Fibroblast of lung (primary cell): ENCODE data around the gene DONSON. TPM values are rescaled to one million over a fixed set of nuclear protein-coding genes. Genes with fewer than 3 reads are reported as not detected.

ENCODE experiments used
- DNase-seq, 2 donors: peaks; one replicate each; pipeline versions ENCODE4 v3.0.0 to v3.0.0-alpha.2; 2010; ENCODE audit warnings: low read depth in 2 of 2
- H2AFZ ChIP-seq: 2 replicates; pipeline ENCODE4 v1.5.1; 2012; ENCODE audit warnings: low read length, control low read depth, inconsistent platforms
- H3K27ac ChIP-seq: 2 replicates; pipeline ENCODE4 v1.5.1; 2011; ENCODE audit warnings: low read length, control low read depth; ENCODE audit not compliant: insufficient read depth
- H3K27me3 ChIP-seq: 2 replicates; pipeline ENCODE4 v1.5.1; 2011; ENCODE audit warnings: mild to moderate bottlenecking, low read length; ENCODE audit not compliant: control insufficient read depth, insufficient read depth
- H3K36me3 ChIP-seq: 2 replicates; pipeline ENCODE4 v1.5.1; 2011; ENCODE audit warnings: low read length; ENCODE audit not compliant: control insufficient read depth, insufficient read depth
- H3K4me1 ChIP-seq: 2 replicates; pipeline ENCODE4 v1.5.1; 2011; ENCODE audit warnings: low read length; ENCODE audit not compliant: control insufficient read depth, insufficient read depth; ENCODE audit errors: extremely low read depth
- H3K4me2 ChIP-seq: 2 replicates; pipeline ENCODE4 v1.5.1; 2011; ENCODE audit warnings: low read length, control low read depth; ENCODE audit not compliant: insufficient read depth; ENCODE audit errors: extremely low read depth
- H3K4me3 ChIP-seq, 4 experiments: fragments of 200-600 bp in 1 of 4; sonication (generic) in 1 of 4; replicated peaks in 1 of 4; 2 replicates each; pipeline ENCODE4 v1.5.1; 2011 to 2016; ENCODE audit warnings: low read length in 4 of 4, low read depth in 3 of 4, mild to moderate bottlenecking in 3 of 4, control low read depth in 2 of 4, inconsistent platforms in 1 of 4, mixed read lengths in 1 of 4; ENCODE audit not compliant: insufficient read depth in 1 of 4; ENCODE audit errors: control extremely low read depth in 1 of 4
- H3K79me2 ChIP-seq: 2 replicates; pipeline ENCODE4 v1.5.1; 2012; ENCODE audit warnings: mild to moderate bottlenecking, low read length, inconsistent platforms; ENCODE audit not compliant: control insufficient read depth, insufficient read depth
- H3K9ac ChIP-seq: 2 replicates; pipeline ENCODE4 v1.5.1; 2011; ENCODE audit warnings: mild to moderate bottlenecking, low read length, control low read depth; ENCODE audit not compliant: insufficient read depth
- H3K9me3 ChIP-seq: 2 replicates; pipeline ENCODE4 v1.5.1; 2012; ENCODE audit warnings: low read depth, low read length; ENCODE audit not compliant: control insufficient read depth, insufficient read depth
- H4K20me1 ChIP-seq: 2 replicates; pipeline ENCODE4 v1.5.1; 2011; ENCODE audit warnings: low read length; ENCODE audit not compliant: control insufficient read depth, insufficient read depth; ENCODE audit errors: extremely low read depth
- CTCF ChIP-seq, 2 donors: IDR thresholded peaks in 1 of 2; conservative IDR thresholded peaks in 1 of 2; 1 replicate in 1 of 2; 2 replicates in 1 of 2; pipeline ENCODE4 v1.5.1; 2011 to 2012; ENCODE audit warnings: low read length in 2 of 2, control low read depth in 1 of 2, inconsistent platforms in 1 of 2, low read depth in 1 of 2, mild to moderate bottlenecking in 1 of 2
- EZH2 ChIP-seq: IDR thresholded peaks from 2 replicates; pipeline ENCODE4 v1.5.1; 2012; ENCODE audit warnings: low read length, control low read depth, mild to moderate bottlenecking; ENCODE audit errors: missing control alignments
- polyA plus RNA-seq, 2 donors: library from polyadenylated mRNA; depleted of rRNA in 1 of 2; stranded (reverse) in 1 of 2; unstranded in 1 of 2; fragments of >200 nt; gene quantifications; 2 replicates each; pipeline ENCODE4 v1.2.1, GENCODE V29; 2011 to 2012; ENCODE audit warnings: missing spikeins in 1 of 2
- total RNA-seq: library from RNA; depleted of rRNA; stranded (reverse); fragments of >200 nt; gene quantifications from 2 replicates; pipeline ENCODE4 v1.2.1, GENCODE V29; 2014

DONSON gene
- total and polyA plus RNA-seq, 2 donors (not counting 1 experiment from before 2014, with no cell fraction given), result 14.7 to 23.6 TPM

DNA sequence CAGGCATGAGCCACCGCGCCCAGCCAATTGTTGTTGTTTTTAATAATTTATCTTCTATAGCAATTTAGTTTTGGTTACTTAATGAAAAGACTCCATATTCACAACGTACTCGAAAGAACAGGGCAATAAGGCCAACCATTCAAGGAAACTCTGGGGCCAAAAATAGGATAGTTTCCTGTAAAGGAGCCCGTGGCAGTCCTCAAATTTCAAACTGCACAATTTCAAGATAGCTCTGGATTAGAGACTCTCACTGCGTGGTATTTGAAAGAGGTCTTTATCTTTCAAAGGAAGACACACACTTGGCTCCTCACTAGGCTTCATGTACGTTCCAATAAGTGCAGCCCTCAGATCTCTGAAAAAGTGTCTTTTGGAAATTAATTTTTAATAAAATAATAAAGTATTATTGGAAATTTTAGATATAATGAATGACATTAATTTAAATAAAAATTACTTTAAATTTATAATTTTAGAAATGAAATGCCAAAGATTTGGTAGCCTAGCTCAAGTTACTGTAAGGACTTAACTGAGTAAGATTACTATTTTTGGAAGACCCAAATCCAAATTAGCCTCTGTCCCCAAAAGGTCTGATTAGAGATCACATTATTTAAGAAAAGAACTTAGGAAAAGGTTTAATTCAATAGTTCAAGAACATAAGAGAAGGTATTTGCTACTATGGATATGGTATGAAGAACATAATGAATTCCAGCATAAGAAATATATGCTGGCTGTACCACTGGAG, 22.7 kb upstream of the DONSON start:
- Histone ChIP-seq H2AFZ (no peak overlapping the region), H3K9ac (no peak overlapping the region), H3K27me3 (no peaks in the 10 kb centered on the region), H4K20me1 (no peaks in the 10 kb centered on the region), H3K36me3 (no peaks in the 10 kb centered on the region), H3K4me2 (no peak overlapping the region), H3K27ac (no peak overlapping the region), H3K4me3 (no peak overlapping the region), H3K9me3 (no peaks in the 10 kb centered on the region), H3K79me2 (no peaks in the 10 kb centered on the region), H3K4me1 (no peaks in the 10 kb centered on the region)
- DNase-seq, result no peak
- TF ChIP-seq CTCF (conservative IDR thresholded peaks at IDR 0.05 in 1 of 2, IDR thresholded peaks at IDR 0.05 in 1 of 2; ENCODE audit: low read depth in 1 of 2, low read length in 2 of 2) (no peak), EZH2 (no peak)

DNA sequence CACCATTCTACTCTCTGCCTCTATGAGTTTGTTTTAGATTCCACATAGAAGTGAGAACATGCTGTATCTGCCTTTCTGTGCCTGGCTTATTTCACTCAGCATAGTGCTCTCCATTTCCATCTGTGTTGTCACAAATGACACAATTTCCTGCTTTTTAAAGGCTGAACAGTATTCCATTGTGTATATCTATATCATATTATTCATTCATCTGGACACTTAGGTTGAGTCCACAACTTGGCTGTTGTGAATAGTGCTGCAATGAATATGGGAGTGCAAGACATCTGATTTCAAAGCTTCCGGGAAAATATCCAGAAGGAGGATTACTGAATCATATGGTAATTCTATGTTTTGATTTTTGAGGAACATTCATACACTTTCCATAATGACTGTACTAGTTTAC, 20.1 kb upstream of the DONSON start:
- no peak overlapping the region for H3K27ac ChIP-seq
- H3K79me2 ChIP-seq, result no peaks in the 10 kb centered on the region
- H3K27me3 ChIP-seq, result no peaks in the 10 kb centered on the region
- H3K36me3 ChIP-seq, result no peaks in the 10 kb centered on the region
- no peaks in the 10 kb centered on the region for H4K20me1 ChIP-seq
- no peaks in the 10 kb centered on the region for H3K9me3 ChIP-seq
- TF ChIP-seq CTCF (conservative IDR thresholded peaks at IDR 0.05 in 1 of 2, IDR thresholded peaks at IDR 0.05 in 1 of 2; ENCODE audit: low read depth in 1 of 2, low read length in 2 of 2) (no peak), EZH2 (no peak)
- no peak overlapping the region for H3K4me2 ChIP-seq
- peak; percentile 22 to 44 for DNase-seq
- H3K4me3 ChIP-seq, result no peak overlapping the region
- H2AFZ ChIP-seq, result no peak overlapping the region
- H3K9ac ChIP-seq, result no peak overlapping the region
- H3K4me1 ChIP-seq, result no peaks in the 10 kb centered on the region

DNA sequence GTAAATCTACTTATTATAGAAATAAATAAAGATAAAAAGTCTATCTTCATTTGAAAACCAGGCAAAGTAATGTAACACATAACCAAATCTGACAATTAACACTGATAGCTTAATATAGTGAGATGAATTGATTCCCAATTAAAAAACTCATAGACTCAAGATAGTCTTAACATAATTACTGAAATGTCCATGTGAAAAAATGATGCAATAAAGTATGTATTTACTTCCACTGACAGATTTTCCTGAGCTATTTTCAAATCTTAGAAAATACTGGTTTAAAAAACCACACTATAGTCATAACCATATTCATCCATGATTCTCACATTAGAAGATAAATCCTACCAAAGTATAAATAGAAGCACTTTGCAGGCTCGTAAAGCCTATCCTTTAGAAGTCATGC, 9.6 kb upstream of the DONSON start:
- Histone ChIP-seq H2AFZ (no peak overlapping the region), H3K9ac (no peak overlapping the region), H3K9me3 (no peaks in the 10 kb centered on the region), H3K4me2 (no peak overlapping the region), H4K20me1 (no peaks in the 10 kb centered on the region), H3K79me2 (no peaks in the 10 kb centered on the region), H3K27me3 (no peaks in the 10 kb centered on the region), H3K4me3 (no peak overlapping the region), H3K36me3 (peaks cover 4% of the 10 kb centered on the region), H3K27ac (no peak overlapping the region), H3K4me1 (no peaks in the 10 kb centered on the region)
- TF ChIP-seq CTCF (conservative IDR thresholded peaks at IDR 0.05 in 1 of 2, IDR thresholded peaks at IDR 0.05 in 1 of 2; ENCODE audit: low read depth in 1 of 2, low read length in 2 of 2) (no peak), EZH2 (no peak)
- no peak for DNase-seq
